ENCODE measurements around the gene COL8A1.

The COL8A1 gene

DNA sequence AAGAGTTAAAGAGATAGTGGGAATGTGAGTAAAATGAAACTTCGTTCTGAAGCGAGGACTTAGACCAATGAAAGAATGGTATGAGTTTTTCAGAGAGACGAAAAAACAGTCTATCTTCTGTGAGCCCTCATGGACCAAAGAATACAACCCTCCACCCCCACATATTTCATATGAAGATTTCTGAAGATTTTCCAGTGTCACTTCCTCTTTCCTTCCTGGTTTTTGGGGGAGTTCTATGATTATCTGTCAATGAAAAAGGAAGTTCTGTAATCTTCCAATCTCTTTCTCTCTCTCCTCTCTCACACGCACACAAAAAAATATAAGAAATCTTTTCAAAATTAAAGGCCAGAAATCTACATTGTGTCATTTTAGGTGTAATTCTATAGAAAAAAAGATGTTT, 206.9 kb downstream of the COL8A1 start:
- no peak for DNase-seq (ENCODE audit: low read depth)

DNA sequence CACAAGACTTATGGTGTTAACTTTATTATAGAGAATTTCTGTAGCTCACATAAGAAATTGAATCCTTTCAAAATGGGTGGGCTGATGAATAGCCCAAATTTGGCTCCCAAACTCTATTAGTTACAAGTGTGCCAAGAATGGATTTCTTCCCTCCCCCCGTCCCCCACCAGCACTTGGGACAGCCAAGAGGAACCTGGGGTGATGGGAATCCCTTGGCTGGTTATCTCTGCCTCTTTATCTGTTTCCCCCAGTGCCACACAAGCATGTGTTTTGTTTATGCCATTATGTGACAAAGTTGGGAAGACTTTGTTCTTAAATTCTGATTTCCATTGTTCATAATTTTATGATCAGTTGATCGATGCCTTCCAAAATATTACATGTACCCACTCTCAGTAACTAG, 207.6 kb downstream of the COL8A1 start:
- DNase-seq (ENCODE audit: low read depth): no peak

DNA sequence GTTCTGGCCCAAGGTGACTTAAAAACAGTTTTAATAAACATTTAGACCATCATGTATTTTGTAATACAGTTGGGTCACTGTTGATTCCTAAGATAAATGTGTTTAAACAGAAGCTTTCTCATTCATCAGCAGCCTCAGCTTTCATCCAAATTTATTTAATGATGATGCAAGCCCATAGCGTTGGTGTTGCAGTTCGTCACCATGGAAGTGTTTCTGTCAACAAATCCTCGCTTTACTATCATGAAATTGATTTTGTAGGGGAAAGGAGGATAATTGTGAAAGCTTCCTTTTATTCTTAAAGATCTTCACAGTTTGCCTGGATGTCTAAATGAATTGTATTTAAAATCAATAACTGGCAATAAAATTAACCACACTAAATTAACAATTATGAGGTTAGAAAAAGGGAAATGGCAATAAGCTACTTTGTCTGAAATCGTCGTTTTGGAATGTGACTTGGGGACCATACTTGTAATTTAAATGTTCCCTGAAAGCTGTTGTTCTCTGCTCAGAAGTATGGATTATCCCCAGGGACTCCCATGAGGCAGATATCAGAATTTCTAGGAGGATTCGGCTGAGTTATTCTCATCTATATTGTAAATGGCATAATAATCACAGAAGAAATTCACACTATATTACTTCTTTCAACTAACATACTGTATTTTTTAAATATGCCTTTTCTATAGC, 208.2 kb downstream of the COL8A1 start:
- DNase-seq (ENCODE audit: low read depth): no peak

DNA sequence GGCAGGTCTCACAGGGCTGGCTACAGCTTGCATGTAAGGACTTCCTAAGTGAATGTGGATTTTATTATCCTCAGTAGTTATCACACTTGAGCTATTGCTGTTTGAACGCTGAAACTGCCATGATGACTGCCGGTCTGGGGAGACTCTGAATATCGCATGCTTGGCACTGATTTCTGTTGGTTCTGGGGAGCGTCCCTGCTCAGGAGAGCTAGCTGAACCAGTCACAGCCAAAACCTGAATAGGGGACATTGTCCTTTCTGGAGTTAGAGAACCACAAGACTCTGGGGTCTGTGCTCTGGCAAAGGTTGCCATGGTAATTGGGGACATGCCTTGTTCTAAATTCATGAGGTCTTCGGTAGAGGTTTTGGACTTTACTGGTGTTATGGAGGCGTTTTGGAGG, 210.0 kb downstream of the COL8A1 start:
- no peak for DNase-seq (ENCODE audit: low read depth)
